ENCODE measurements around the gene SENP2. TPM values are rescaled to one million over a fixed set of nuclear protein-coding genes. Genes with fewer than 3 reads are reported as not detected.
"Not testable (repeated sequence)": the region's sequence is repeated elsewhere in the genome, so short reads cannot be mapped to it uniquely, and the experiment has no call there.

The SENP2 gene
- polyA plus RNA-seq, 1 experiment: 9.9 TPM

GRCh38 chr3:185549651-185550111 is 36.4 kb upstream of the SENP2 start:
- no peak overlapping the region for H3K4me3 ChIP-seq (ENCODE audit: low read depth, low read length)
- POLR2A ChIA-PET: no interaction called here
- DNase-seq (ENCODE audit: low read depth): no peak
- no peak for TF ChIP-seq CTCF (IDR thresholded peaks at IDR 0.05; ENCODE audit: insufficient read depth, low read depth, low read length)
- no peaks in the 10 kb centered on the region for H3K27me3 ChIP-seq (ENCODE audit: control insufficient read depth, insufficient read depth, low read length)
- H3K36me3 ChIP-seq (ENCODE audit: control insufficient read depth, insufficient read depth, low read length): no peaks in the 10 kb centered on the region
- CTCF ChIA-PET: interaction anchor here (2.1 kb wide), 1 partner anchor 8 kb away, joined by 7 read pairs; no protein-coding TSS in a partner anchor

GRCh38 chr3:185552358-185552877 is 33.7 kb upstream of the SENP2 start, which contains the start of gene LIPH:
TSS of gene LIPH (minus strand) at chr3:185552588. CDS start at chr3:185552471, 117 bp downstream.
- no peak within 1 kb of the TSS for H3K4me3 ChIP-seq (ENCODE audit: low read depth, low read length)
- POLR2A ChIA-PET: no interaction called here
- no peaks in the 10 kb centered on the region for H3K36me3 ChIP-seq (ENCODE audit: control insufficient read depth, insufficient read depth, low read length)
- TF ChIP-seq CTCF (IDR thresholded peaks at IDR 0.05; ENCODE audit: insufficient read depth, low read depth, low read length): no peak
- DNase-seq (ENCODE audit: low read depth): no peak
- no peaks in the 10 kb centered on the region for H3K27me3 ChIP-seq (ENCODE audit: control insufficient read depth, insufficient read depth, low read length)
- CTCF ChIA-PET: no interaction called here

GRCh38 chr3:185555101-185555501 is 31.0 kb upstream of the SENP2 start:
- Histone ChIP-seq H3K27me3 (ENCODE audit: control insufficient read depth, insufficient read depth, low read length) (no peaks in the 10 kb centered on the region), H3K4me3 (ENCODE audit: low read depth, low read length) (no peak overlapping the region), H3K36me3 (ENCODE audit: control insufficient read depth, insufficient read depth, low read length) (no peaks in the 10 kb centered on the region)
- CTCF ChIA-PET: interaction anchor here (1.1 to 1.4 kb wide), 2 partner anchors 9 to 22 kb away, joined by 3 read pairs; no protein-coding TSS in a partner anchor
- no peak for TF ChIP-seq CTCF (IDR thresholded peaks at IDR 0.05; ENCODE audit: insufficient read depth, low read depth, low read length)
- POLR2A ChIA-PET: no interaction called here
- DNase-seq (ENCODE audit: low read depth): no peak

GRCh38 chr3:185555860-185556347 is 30.2 kb upstream of the SENP2 start:
- no peaks in the 10 kb centered on the region for H3K36me3 ChIP-seq (ENCODE audit: control insufficient read depth, insufficient read depth, low read length)
- POLR2A ChIA-PET: no interaction called here
- H3K27me3 ChIP-seq (ENCODE audit: control insufficient read depth, insufficient read depth, low read length): no peaks in the 10 kb centered on the region
- CTCF ChIA-PET: interaction anchor here (1.1 to 1.4 kb wide), 2 partner anchors 10 to 23 kb away, joined by 3 read pairs; no protein-coding TSS in a partner anchor
- H3K4me3 ChIP-seq (ENCODE audit: low read depth, low read length): no peak overlapping the region
- TF ChIP-seq CTCF (IDR thresholded peaks at IDR 0.05; ENCODE audit: insufficient read depth, low read depth, low read length): no peak
- no peak for DNase-seq (ENCODE audit: low read depth)

- H3K36me3 ChIP-seq (ENCODE audit: control insufficient read depth, insufficient read depth, low read length); POLR2A ChIA-PET; H3K27me3 ChIP-seq (ENCODE audit: control insufficient read depth, insufficient read depth, low read length); H3K4me3 ChIP-seq (ENCODE audit: low read depth, low read length); DNase-seq (ENCODE audit: low read depth): not testable (repeated sequence)
- CTCF ChIA-PET: interaction anchor here (3.2 kb wide), 1 partner anchor 95 kb away, joined by 32 read pairs; no protein-coding TSS in a partner anchor
Measured at GRCh38 chr3:185556640-185557039, 29.5 kb upstream of the SENP2 start.
